ENCODE data around the gene DNAJC1. TPM values are rescaled to one million over a fixed set of nuclear protein-coding genes. Genes with fewer than 3 reads are reported as not detected.

The DNAJC1 gene
- total RNA-seq, 2 donors from 2014 or later, result 27.4 to 33.8 TPM

DNA sequence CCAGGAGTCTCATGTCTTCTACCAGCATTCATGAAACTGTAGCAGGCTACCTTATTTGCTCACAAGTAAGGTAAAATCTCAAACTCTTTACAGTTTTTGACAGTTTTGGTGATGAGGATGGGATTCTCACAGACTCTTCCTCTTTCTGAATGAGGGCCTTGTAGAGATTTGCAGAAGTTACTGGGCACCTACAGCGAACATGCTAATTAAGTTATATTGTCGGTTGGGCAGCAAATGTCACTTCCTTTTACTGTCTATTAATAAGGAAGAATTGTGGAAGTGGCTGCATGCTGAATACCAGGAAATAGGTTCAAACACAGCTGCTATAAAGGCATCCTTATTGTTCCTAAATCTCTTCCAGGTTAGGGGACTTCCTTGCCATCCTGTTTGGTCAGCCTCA, 189.6 kb downstream of the DNAJC1 start:
- no peaks in the 10 kb centered on the region for H3K27me3 ChIP-seq
- DNase-seq, result no peak
- intact Hi-C loops (cut with DNase I), result no loop called here
- H3K9me3 ChIP-seq, result no peaks in the 10 kb centered on the region
- TF ChIP-seq, protein P1, sequence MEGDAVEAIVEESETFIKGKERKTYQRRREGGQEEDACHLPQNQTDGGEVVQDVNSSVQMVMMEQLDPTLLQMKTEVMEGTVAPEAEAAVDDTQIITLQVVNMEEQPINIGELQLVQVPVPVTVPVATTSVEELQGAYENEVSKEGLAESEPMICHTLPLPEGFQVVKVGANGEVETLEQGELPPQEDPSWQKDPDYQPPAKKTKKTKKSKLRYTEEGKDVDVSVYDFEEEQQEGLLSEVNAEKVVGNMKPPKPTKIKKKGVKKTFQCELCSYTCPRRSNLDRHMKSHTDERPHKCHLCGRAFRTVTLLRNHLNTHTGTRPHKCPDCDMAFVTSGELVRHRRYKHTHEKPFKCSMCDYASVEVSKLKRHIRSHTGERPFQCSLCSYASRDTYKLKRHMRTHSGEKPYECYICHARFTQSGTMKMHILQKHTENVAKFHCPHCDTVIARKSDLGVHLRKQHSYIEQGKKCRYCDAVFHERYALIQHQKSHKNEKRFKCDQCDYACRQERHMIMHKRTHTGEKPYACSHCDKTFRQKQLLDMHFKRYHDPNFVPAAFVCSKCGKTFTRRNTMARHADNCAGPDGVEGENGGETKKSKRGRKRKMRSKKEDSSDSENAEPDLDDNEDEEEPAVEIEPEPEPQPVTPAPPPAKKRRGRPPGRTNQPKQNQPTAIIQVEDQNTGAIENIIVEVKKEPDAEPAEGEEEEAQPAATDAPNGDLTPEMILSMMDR (IDR thresholded peaks at IDR 0.05), result no peak
- H3K27ac ChIP-seq, result no peak overlapping the region
- no peaks in the 10 kb centered on the region for H3K4me1 ChIP-seq
- no peak overlapping the region for H3K9ac ChIP-seq (ENCODE audit: low read depth in 2 of 2, low read length in 2 of 2)
- no peaks in the 10 kb centered on the region for H3K36me3 ChIP-seq
- H3K4me3 ChIP-seq, result no peak overlapping the region

DNA sequence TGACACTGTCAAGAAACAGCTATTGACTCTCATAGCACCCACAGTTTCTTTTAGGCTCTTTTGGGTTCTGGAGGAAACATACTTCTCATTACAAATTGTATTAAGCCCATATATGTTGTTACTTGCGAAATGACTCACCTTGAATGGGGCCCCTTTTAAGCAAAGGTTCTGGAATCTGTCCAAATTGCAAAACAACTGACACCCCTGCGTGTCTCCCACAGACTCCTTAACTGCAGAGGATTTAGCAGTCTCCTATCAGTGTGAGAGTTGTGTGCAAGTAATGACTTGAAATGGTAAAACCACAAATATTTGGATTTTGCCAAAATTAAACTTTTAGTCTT, 192.3 kb downstream of the DNAJC1 start:
- no peak for DNase-seq
- Histone ChIP-seq H3K4me3 (no peak overlapping the region), H3K4me1 (no peaks in the 10 kb centered on the region), H3K27me3 (no peaks in the 10 kb centered on the region), H3K27ac (no peak overlapping the region), H3K9me3 (no peaks in the 10 kb centered on the region), H3K36me3 (no peaks in the 10 kb centered on the region), H3K9ac (ENCODE audit: low read depth in 2 of 2, low read length in 2 of 2) (no peak overlapping the region)
- TF ChIP-seq, protein P1 (IDR thresholded peaks at IDR 0.05), result no peak
- intact Hi-C loops (cut with DNase I), result no loop called here

GRCh38 chr10:21810582-21811244, 192.8 kb downstream of the DNAJC1 start:
- Histone ChIP-seq H3K4me3 (no peak overlapping the region), H3K9ac (ENCODE audit: low read depth in 2 of 2, low read length in 2 of 2) (no peak overlapping the region), H3K27me3 (no peaks in the 10 kb centered on the region), H3K27ac (no peak overlapping the region), H3K36me3 (no peaks in the 10 kb centered on the region), H3K9me3 (no peaks in the 10 kb centered on the region), H3K4me1 (no peaks in the 10 kb centered on the region)
- intact Hi-C loops (cut with DNase I), result no loop called here
- TF ChIP-seq, protein P1 (IDR thresholded peaks at IDR 0.05), result no peak
- DNase-seq, result no peak

DNA sequence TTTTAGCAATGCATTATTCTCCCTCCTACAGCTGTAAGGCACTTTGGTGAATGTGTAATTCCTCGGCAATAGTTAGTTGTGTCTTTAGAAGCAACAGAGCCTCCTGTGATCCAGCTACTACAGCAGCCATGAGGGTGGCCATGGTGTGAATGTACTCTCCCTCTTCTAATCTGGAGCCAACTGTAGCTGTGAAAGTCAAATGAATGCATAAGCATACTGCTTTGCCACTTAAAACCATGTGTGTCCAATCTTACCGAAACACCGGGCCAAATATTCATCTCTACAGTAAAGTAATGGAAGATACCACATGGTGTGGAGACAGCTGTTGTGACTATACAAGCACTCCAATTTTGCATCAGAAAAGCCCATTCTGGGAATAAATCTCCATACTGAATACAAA, 195.0 kb downstream of the DNAJC1 start:
- TF ChIP-seq, protein P1 (IDR thresholded peaks at IDR 0.05), result no peak

DNA sequence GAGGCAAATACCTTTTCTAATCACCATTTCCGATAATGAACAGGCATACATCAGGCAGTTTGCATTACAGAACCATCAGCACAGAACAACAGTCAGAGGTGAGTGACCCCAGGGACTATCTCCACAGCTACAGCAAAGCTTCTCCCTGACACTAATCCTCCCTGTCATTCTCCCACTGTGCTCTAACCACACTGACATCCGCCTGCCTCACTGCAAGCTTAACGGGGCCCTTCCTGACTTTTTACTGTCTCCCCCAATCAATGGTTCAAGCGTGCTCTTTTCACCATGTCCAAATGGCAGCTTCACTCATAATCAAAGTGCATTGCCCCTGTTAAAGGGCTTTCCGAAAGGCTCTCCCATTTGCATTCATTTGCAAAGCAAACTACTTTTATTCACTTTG, 196.3 kb downstream of the DNAJC1 start:
- intact Hi-C loops (cut with DNase I), result no loop called here
- no peak overlapping the region for H3K4me3 ChIP-seq
- H3K4me1 ChIP-seq, result no peaks in the 10 kb centered on the region
- H3K27me3 ChIP-seq, result no peaks in the 10 kb centered on the region
- no peak overlapping the region for H3K9ac ChIP-seq (ENCODE audit: low read depth in 2 of 2, low read length in 2 of 2)
- H3K27ac ChIP-seq, result no peak overlapping the region
- no peaks in the 10 kb centered on the region for H3K9me3 ChIP-seq
- no peak for DNase-seq
- TF ChIP-seq, protein P1 (IDR thresholded peaks at IDR 0.05), result no peak
- no peaks in the 10 kb centered on the region for H3K36me3 ChIP-seq

More for the DNA sequence above, 195.0 kb downstream of the DNAJC1 start:
- H3K27ac ChIP-seq, result no peak overlapping the region
- no peak overlapping the region for H3K4me3 ChIP-seq
- no peaks in the 10 kb centered on the region for H3K27me3 ChIP-seq
- H3K4me1 ChIP-seq, result no peaks in the 10 kb centered on the region
- H3K9ac ChIP-seq (ENCODE audit: low read depth in 2 of 2, low read length in 2 of 2), result no peak overlapping the region
- no peaks in the 10 kb centered on the region for H3K9me3 ChIP-seq
- DNase-seq, result no peak
- intact Hi-C loops (cut with DNase I), result no loop called here
- H3K36me3 ChIP-seq, result no peaks in the 10 kb centered on the region

Data from colonic mucosa (tissue), 4 donors.